Cardiac muscle cell (in vitro differentiated cells and primary cell): Measurements from ENCODE around the gene TTC24. TPM values are rescaled to one million over a fixed set of nuclear protein-coding genes. Genes with fewer than 3 reads are reported as not detected.
"Not testable (repeated sequence)": the region's sequence is repeated elsewhere in the genome, so short reads cannot be mapped to it uniquely, and the experiment has no call there.

Source experiments
- DNase-seq, 2 donors: peaks; one replicate each; pipeline versions ENCODE4 v3.0.0 to v3.0.0-alpha.2; 2010 to 2017; ENCODE audit warnings: low read depth in 1 of 2, low spot score in 1 of 2
- H3K27ac ChIP-seq: fragments of 200-600 bp; sonication (generic); 2 replicates; pipeline ENCODE4 v1.5.1; 2016
- H3K27me3 ChIP-seq: fragments of 200-600 bp; sonication (generic); 2 replicates; pipeline ENCODE4 v1.6.0; 2016; ENCODE audit warnings: control low read depth
- H3K36me3 ChIP-seq: fragments of 200-600 bp; sonication (generic); 2 replicates; pipeline ENCODE4 v1.5.1; 2016; ENCODE audit warnings: control low read depth
- H3K4me1 ChIP-seq: fragments of 200-600 bp; sonication (generic); 2 replicates; pipeline ENCODE4 v1.8.1; 2017; ENCODE audit warnings: low read depth, mild to moderate bottlenecking, mixed run types
- H3K4me3 ChIP-seq: fragments of 200-600 bp; sonication (generic); 2 replicates; pipeline ENCODE4 v1.5.1; 2016; ENCODE audit warnings: mild to moderate bottlenecking
- H3K9me3 ChIP-seq: fragments of 200-600 bp; sonication (generic); 2 replicates; pipeline ENCODE4 v1.5.1; 2017; ENCODE audit warnings: low read depth, mild to moderate bottlenecking, control low read depth
- CTCF ChIP-seq: IDR thresholded peaks from 2 replicates; pipeline ENCODE4 v1.5.1; 2012; ENCODE audit warnings: low read depth, mild to moderate bottlenecking, low read length
- polyA plus RNA-seq: library from polyadenylated mRNA; unstranded; fragments of >200 nt; fragmentation: Nextera tagmentation; extraction: Ambion mirVana; gene quantifications from 2 replicates; pipeline ENCODE4 v1.2.1, GENCODE V29; 2016
- total RNA-seq: library from RNA; depleted of rRNA; stranded (reverse); fragments of >200 nt; gene quantifications from 2 replicates; pipeline ENCODE4 v1.2.3, GENCODE V29; 2016

The TTC24 gene
- total and polyA plus RNA-seq, 2 experiments from 2014 or later, result 0.15 TPM; not detected in 1

- Histone ChIP-seq H3K36me3 (no peaks in the 10 kb centered on the region), H3K4me1 (no peaks in the 10 kb centered on the region), H3K4me3 (peak within 1 kb of the TSS; percentile 42), H3K27ac (peak within 1 kb of the TSS; percentile 72), H3K27me3 (no peaks in the 10 kb centered on the region), H3K9me3 (no peaks in the 10 kb centered on the region)
- peak; percentile 83 to 96 for DNase-seq
- TF ChIP-seq CTCF, result no peak
Measured at GRCh38 chr1:156601122-156601830, 21.8 kb downstream of the TTC24 start, which contains the start of gene GPATCH4. Gene GPATCH4 (minus strand): TSS chr1:156601479.

GRCh38 chr1:156601892-156602291 lies 22.4 kb downstream of the TTC24 start:
- Histone ChIP-seq H3K9me3 (no peaks in the 10 kb centered on the region), H3K27ac (peak overlapping the region; percentile 72), H3K4me3 (peak overlapping the region; percentile 42), H3K36me3 (no peaks in the 10 kb centered on the region), H3K27me3 (no peaks in the 10 kb centered on the region), H3K4me1 (no peaks in the 10 kb centered on the region)
- DNase-seq, result no peak
- no peak for TF ChIP-seq CTCF

GRCh38 chr1:156602557-156602993 lies 23.1 kb downstream of the TTC24 start:
- peak; percentile 47 for TF ChIP-seq CTCF
- no peaks in the 10 kb centered on the region for H3K36me3 ChIP-seq
- no peak overlapping the region for H3K27ac ChIP-seq
- DNase-seq, result no peak
- H3K27me3 ChIP-seq, result no peaks in the 10 kb centered on the region
- H3K4me1 ChIP-seq, result no peaks in the 10 kb centered on the region
- H3K4me3 ChIP-seq, result no peak overlapping the region
- H3K9me3 ChIP-seq, result no peaks in the 10 kb centered on the region

GRCh38 chr1:156607344-156607743 lies 27.8 kb downstream of the TTC24 start:
- H3K9me3 ChIP-seq, H3K4me3 ChIP-seq, H3K27ac ChIP-seq, DNase-seq, H3K4me1 ChIP-seq, H3K27me3 ChIP-seq, H3K36me3 ChIP-seq: not testable (repeated sequence)

GRCh38 chr1:156608036-156608674 lies 28.6 kb downstream of the TTC24 start:
- no peaks in the 10 kb centered on the region for H3K36me3 ChIP-seq
- DNase-seq, result peak; percentile 71 to 83
- peaks cover 3% of the 10 kb centered on the region for H3K4me1 ChIP-seq
- no peaks in the 10 kb centered on the region for H3K9me3 ChIP-seq
- no peak overlapping the region for H3K27ac ChIP-seq
- peak; percentile 84 for TF ChIP-seq CTCF
- H3K27me3 ChIP-seq, result no peaks in the 10 kb centered on the region
- no peak overlapping the region for H3K4me3 ChIP-seq

- Histone ChIP-seq H3K9me3 (no peaks in the 10 kb centered on the region), H3K36me3 (no peaks in the 10 kb centered on the region), H3K4me1 (peaks cover 3% of the 10 kb centered on the region), H3K27me3 (no peaks in the 10 kb centered on the region), H3K27ac (no peak overlapping the region), H3K4me3 (no peak overlapping the region)
- TF ChIP-seq CTCF, result peak; percentile 48
- peak in 1 of 2 donors; percentile 60 for DNase-seq
Measured at GRCh38 chr1:156608981-156609380, 29.5 kb downstream of the TTC24 start.

GRCh38 chr1:156610072-156610471 lies 30.5 kb downstream of the TTC24 start:
- peaks cover 10% of the 10 kb centered on the region for H3K4me1 ChIP-seq
- H3K36me3 ChIP-seq, H3K27ac ChIP-seq, H3K9me3 ChIP-seq, H3K27me3 ChIP-seq, DNase-seq, H3K4me3 ChIP-seq: not testable (repeated sequence)
